Activated CD8-positive, alpha-beta memory T cell treated with anti-CD3 and anti-CD28 coated beads, Interleukin-2, amount 50 U/mL, for 24 hours (primary cell): ENCODE results near the gene STX18.
"Not testable (repeated sequence)": the region's sequence is repeated elsewhere in the genome, so short reads cannot be mapped to it uniquely, and the experiment has no call there.

Experiments used
- DNase-seq: peaks from one replicate; pipeline ENCODE4 v3.0.0-alpha.2; 2020; ENCODE audit errors: extremely low read depth

The STX18 gene

GRCh38 chr4:4438891-4439290 is 103.0 kb downstream of the STX18 start:
- DNase-seq: no peak

GRCh38 chr4:4437798-4438470 is 103.9 kb downstream of the STX18 start:
- no peak for DNase-seq

- no peak for DNase-seq
Measured at GRCh38 chr4:4436244-4436823, 105.5 kb downstream of the STX18 start.

GRCh38 chr4:4433941-4434340 is 107.9 kb downstream of the STX18 start:
- no peak for DNase-seq

GRCh38 chr4:4432341-4433125 is 109.3 kb downstream of the STX18 start:
- no peak for DNase-seq

- no peak for DNase-seq
Measured at GRCh38 chr4:4430492-4431195, 111.2 kb downstream of the STX18 start.

- DNase-seq: no peak
Measured at GRCh38 chr4:4428966-4429875, 112.6 kb downstream of the STX18 start.

GRCh38 chr4:4427886-4428285 is 114.0 kb downstream of the STX18 start:
- DNase-seq: no peak

GRCh38 chr4:4427121-4427870 is 114.6 kb downstream of the STX18 start:
- no peak for DNase-seq

GRCh38 chr4:4426511-4427120 is 115.2 kb downstream of the STX18 start:
- DNase-seq: no peak

- DNase-seq: no peak
Measured at GRCh38 chr4:4425696-4426095, 116.2 kb downstream of the STX18 start.

- DNase-seq: no peak
Measured at GRCh38 chr4:4425119-4425690, 116.6 kb downstream of the STX18 start.

GRCh38 chr4:4424499-4425115 is 117.2 kb downstream of the STX18 start:
- DNase-seq: no peak

GRCh38 chr4:4423706-4424498 is 117.9 kb downstream of the STX18 start:
- no peak for DNase-seq

GRCh38 chr4:4422856-4423499 is 118.9 kb downstream of the STX18 start:
- DNase-seq: no peak

- DNase-seq: not testable (repeated sequence)
Measured at GRCh38 chr4:4422117-4422516, 119.7 kb downstream of the STX18 start.

GRCh38 chr4:4421356-4421755 is 120.5 kb downstream of the STX18 start:
- no peak for DNase-seq

- DNase-seq: no peak
Measured at GRCh38 chr4:4420421-4420820, 121.4 kb downstream of the STX18 start.
